ENCODE results near the gene P2RY11. TPM values are rescaled to one million over a fixed set of nuclear protein-coding genes. Genes with fewer than 3 reads are reported as not detected.
A peak's percentile ranks its signal among the peaks of the same experiment; 100 is the strongest.

The P2RY11 gene
- total and polyA plus RNA-seq, 2 of the 4 experiments (the other 2 are of a cell fraction) = 0.54 to 4.5 TPM

- Histone ChIP-seq H3K27ac (ENCODE audit: insufficient read depth, low read length) (peak overlapping the region; percentile 19), H3K4me2 (ENCODE audit: low read depth, low read length) (peak overlapping the region; percentile 74), H2BK5ac (ENCODE audit: low read depth, low read length, poor library complexity, severe bottlenecking) (no peak overlapping the region), H3K18ac (ENCODE audit: low read depth, low read length) (peak overlapping the region; percentile 39; the same call in 1 of the 2 replicates), H3K9ac (ENCODE audit: low read depth, low read length) (peak overlapping the region; percentile 76), H2AK9ac (replicated peaks; ENCODE audit: low read depth, low read length, poor library complexity) (peak overlapping the region; percentile 96), H4K20me1 (ENCODE audit: insufficient read depth, low read length) (no peaks in the 10 kb centered on the region), H3K4me1 (ENCODE audit: control insufficient read depth, insufficient read depth, low read length) (no peaks in the 10 kb centered on the region), H3K9me1 (ENCODE audit: insufficient read depth, low read length) (peaks cover 13% of the 10 kb centered on the region; the same call in 1 of the 2 replicates), H4K8ac (ENCODE audit: low read depth in 2 of 2, low read length in 2 of 2) (peak overlapping the region; percentile 89 to 99; a peak in 3 of 4 replicates), H4K5ac (ENCODE audit: low read depth, low read length) (peak overlapping the region; percentile 21), H3K56ac (ENCODE audit: extremely low read depth, insufficient read depth, low read length) (no peak overlapping the region; the same call in 1 of the 2 replicates), H2AFZ (replicated peaks; ENCODE audit: low read length, poor library complexity) (peak overlapping the region; percentile 98), H4K91ac (ENCODE audit: insufficient read depth, low read depth, low read length) (peak overlapping the region; percentile 66), H3K23ac (ENCODE audit: low read depth, low read length) (peak overlapping the region; percentile 29; the same call in 1 of the 2 replicates), H3K27me3 (ENCODE audit: control insufficient read depth, insufficient read depth, low read length) (no peaks in the 10 kb centered on the region), H3K4me3 (ENCODE audit: insufficient read depth, low read depth, low read length) (peak overlapping the region; percentile 86), H3K14ac (replicated peaks; ENCODE audit: low read depth, low read length) (peak overlapping the region; percentile 27), H3K4ac (ENCODE audit: low read depth, low read length) (peak overlapping the region; percentile 18), H3K36me3 (ENCODE audit: control insufficient read depth, insufficient read depth, low read length) (peaks cover 19% of the 10 kb centered on the region; the same call in 1 of the 2 replicates), H2BK120ac (ENCODE audit: low read depth, low read length) (no peak overlapping the region), H2BK20ac (ENCODE audit: low read depth, low read length) (no peak overlapping the region), H3K9me3 (ENCODE audit: control insufficient read depth, insufficient read depth, low read length) (no peaks in the 10 kb centered on the region), H2AK5ac (ENCODE audit: low read depth, low read length) (peak overlapping the region; percentile 73; the same call in 1 of the 2 replicates), H3K79me1 (ENCODE audit: low read depth in 1 of 2, low read length in 2 of 2) (peaks cover 3 to 24% of the 10 kb centered on the region in 2 experiments; a peak in 3 of 4 replicates), H2BK15ac (ENCODE audit: low read depth, low read length) (no peak overlapping the region)
- in situ Hi-C loops (cut with MboI; ENCODE audit: low sequenced_read_pairs) (no loop called here), intact Hi-C loops (cut with micrococcal nuclease) (no loop called here), dilution Hi-C loops (cut with HindIII; ENCODE audit: low sequenced_read_pairs, unreplicated experiment) (no loop called here)
- ChIA-PET CTCF (no interaction called here), POLR2A (ENCODE audit: unreplicated experiment) (no interaction called here)
- TF ChIP-seq MAFK (IDR thresholded peaks at IDR 0.05; ENCODE audit: low read depth, low read length) = no peak
- no peak for TF ChIP-seq ELK1 (IDR thresholded peaks at IDR 0.05; ENCODE audit: borderline replicate concordance, low read depth, low read length)
- TF ChIP-seq USF2 (IDR thresholded peaks at IDR 0.05; ENCODE audit: low read depth, low read length) = no peak
- TF ChIP-seq MXI1 (IDR thresholded peaks at IDR 0.05; ENCODE audit: borderline replicate concordance, low read depth, low read length) = no peak
- TF ChIP-seq RCOR1 (IDR thresholded peaks at IDR 0.05; ENCODE audit: insufficient replicate concordance, low read length) = no peak
- TF ChIP-seq POLR2A (IDR thresholded peaks at IDR 0.05; ENCODE audit: low read depth, low read length) = no peak
- TF ChIP-seq RAD21 (IDR thresholded peaks at IDR 0.05; ENCODE audit: low read length) = no peak
- TF ChIP-seq BHLHE40 (IDR thresholded peaks at IDR 0.05; ENCODE audit: low read depth, low read length) = no peak
- no peak for TF ChIP-seq CTCF (conservative IDR thresholded peaks at IDR 0.05; ENCODE audit: low read depth, low read length)
- TF ChIP-seq RFX5 (IDR thresholded peaks at IDR 0.05; ENCODE audit: low read depth, low read length) = no peak
- no peak for TF ChIP-seq NFE2L2 (IDR thresholded peaks at IDR 0.05; ENCODE audit: low read depth, low read length)
- peak; percentile 13 for ATAC-seq (ENCODE audit: low read depth)
- no TSS peak for BruUV-seq (replicated peaks)
- WGBS, 2 experiments (ENCODE audit: extremely low coverage in 2 of 2, insufficient read length in 1 of 2) = 15% methylated on average over 8 of the region's 43 CpGs; no CpG with 5 or more reads in 1 of the 2 experiments
- no peak for DNase-seq
Observed at GRCh38 chr19:10086591-10087192, 24.8 kb upstream of the P2RY11 start.

All from IMR-90 (cell line).